DMS114 treated with DMSO at 0.1 percent for 48 hours (cell line): Measurements from ENCODE around the gene CAND1.
"Not testable (repeated sequence)": the region's sequence is repeated elsewhere in the genome, so short reads cannot be mapped to it uniquely, and the experiment has no call there.

Experiments used
- DNase-seq: peaks from one replicate; lab custom pipeline; 2025; ENCODE audit not compliant: unreplicated experiment; lab: John Stamatoyannopoulos, UW

The CAND1 gene

GRCh38 chr12:67339530-67339929 is 70.4 kb downstream of the CAND1 start:
- no peak for DNase-seq

GRCh38 chr12:67341086-67341485 is 71.9 kb downstream of the CAND1 start:
- not testable (repeated sequence) for DNase-seq

- DNase-seq = no peak
Measured at GRCh38 chr12:67344979-67345710, 76.0 kb downstream of the CAND1 start.

- no peak for DNase-seq
Measured at GRCh38 chr12:67348683-67349082, 79.5 kb downstream of the CAND1 start.

- no peak for DNase-seq
Measured at GRCh38 chr12:67352682-67353081, 83.5 kb downstream of the CAND1 start.

- DNase-seq = no peak
Measured at GRCh38 chr12:67354322-67354721, 85.2 kb downstream of the CAND1 start.

- no peak for DNase-seq
Measured at GRCh38 chr12:67354966-67355365, 85.8 kb downstream of the CAND1 start.

GRCh38 chr12:67355428-67356379 is 86.5 kb downstream of the CAND1 start:
- DNase-seq = peak; percentile 44

- DNase-seq = no peak
Measured at GRCh38 chr12:67356380-67356774, 87.2 kb downstream of the CAND1 start.

GRCh38 chr12:67357376-67358125 is 88.4 kb downstream of the CAND1 start:
- no peak for DNase-seq

GRCh38 chr12:67358781-67359338 is 89.7 kb downstream of the CAND1 start:
- no peak for DNase-seq

GRCh38 chr12:67362526-67362925 is 93.4 kb downstream of the CAND1 start:
- DNase-seq = no peak

GRCh38 chr12:67364228-67364627 is 95.1 kb downstream of the CAND1 start:
- no peak for DNase-seq

- DNase-seq = no peak
Measured at GRCh38 chr12:67365131-67365530, 96.0 kb downstream of the CAND1 start.

- no peak for DNase-seq
Measured at GRCh38 chr12:67367843-67368242, 98.7 kb downstream of the CAND1 start.
